ENCODE data around the gene KCNQ4.

The KCNQ4 gene

DNA sequence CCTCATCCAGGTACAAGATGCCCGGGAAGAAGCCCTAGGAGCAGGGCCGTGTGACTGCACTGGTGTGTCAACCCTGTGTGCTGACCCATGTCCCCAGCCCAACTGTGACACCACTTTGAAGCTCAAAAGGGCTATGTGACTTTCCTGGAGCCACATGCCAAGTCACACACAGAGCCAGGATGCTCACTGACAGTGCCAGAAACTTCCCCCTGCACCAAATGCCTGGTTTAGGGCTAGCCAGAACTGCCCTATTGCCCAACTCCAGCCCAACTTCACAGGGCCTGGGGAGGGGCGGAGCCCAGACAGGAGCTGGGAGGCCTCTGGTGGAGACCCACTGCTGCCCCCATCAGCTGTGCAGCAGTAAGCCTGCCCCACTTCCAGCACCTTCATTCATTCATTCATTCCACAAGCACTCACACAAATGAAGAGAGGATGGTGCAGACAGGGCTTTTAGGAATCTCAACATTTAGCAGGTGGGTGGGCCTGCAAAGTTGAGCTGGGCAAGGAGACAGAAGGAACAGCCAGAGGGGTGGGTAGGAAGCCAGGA, 36.7 kb downstream of the KCNQ4 start:
- DNase-seq (ENCODE audit: low read depth), result no peak

DNA sequence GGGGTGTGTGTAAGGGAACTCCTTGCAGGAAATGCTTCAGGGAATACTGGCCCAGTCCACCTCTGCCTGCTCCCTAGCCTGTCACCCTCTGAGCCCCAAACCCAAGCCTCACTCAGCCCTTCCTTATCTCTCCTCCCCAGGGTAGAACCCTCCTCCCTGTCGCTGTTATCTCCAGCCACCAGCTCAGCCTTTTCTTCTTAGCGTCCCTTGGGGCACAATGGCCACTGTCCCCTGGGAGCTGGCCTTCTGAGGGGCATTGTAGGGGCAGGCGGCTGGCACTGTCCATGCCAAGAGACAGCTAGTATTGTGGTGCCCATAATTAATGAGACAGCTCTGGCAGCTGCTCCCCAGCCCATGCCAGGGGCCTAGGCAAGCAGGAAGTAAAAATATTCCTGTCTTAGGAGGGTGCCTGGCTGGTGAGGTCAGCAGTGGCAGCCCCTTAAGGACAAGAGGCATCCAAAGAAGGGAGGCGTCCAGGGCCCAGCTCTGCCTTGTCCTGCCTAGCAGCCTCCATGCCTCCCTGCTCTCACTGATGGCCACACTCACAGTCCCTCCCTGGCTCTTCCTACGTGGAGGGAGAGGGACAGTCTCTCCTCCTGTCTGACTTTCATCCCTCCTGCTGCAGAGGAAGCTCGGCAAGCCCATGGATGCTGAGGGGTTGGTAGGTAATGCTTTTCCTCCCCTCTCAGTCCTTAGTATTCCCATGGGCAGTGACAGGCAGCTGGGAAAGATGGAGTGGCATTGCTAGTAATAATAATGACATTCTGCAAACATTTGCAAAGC, 37.5 kb downstream of the KCNQ4 start:
- no peak for DNase-seq (ENCODE audit: low read depth)

DNA sequence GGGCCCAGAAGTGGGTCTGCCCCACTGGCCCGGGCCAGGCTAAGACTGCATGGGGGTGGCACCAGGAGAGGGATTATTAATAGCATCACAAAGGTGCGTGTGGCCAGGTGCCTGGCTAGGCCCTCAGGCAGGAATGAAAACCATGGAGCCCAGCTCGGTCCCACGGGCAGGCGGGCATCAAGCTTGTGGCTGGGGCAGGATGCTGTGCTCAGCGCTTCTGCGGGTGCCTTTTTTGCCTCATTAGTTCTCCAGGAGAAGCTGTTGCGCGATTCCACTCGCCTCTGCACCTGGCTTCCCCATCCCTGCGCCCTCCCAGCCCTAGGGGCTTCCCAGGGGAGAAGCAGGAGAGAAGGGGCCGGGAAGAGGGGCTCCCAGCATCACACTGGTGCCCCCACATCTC, 39.3 kb downstream of the KCNQ4 start:
- DNase-seq (ENCODE audit: low read depth), result no peak

DNA sequence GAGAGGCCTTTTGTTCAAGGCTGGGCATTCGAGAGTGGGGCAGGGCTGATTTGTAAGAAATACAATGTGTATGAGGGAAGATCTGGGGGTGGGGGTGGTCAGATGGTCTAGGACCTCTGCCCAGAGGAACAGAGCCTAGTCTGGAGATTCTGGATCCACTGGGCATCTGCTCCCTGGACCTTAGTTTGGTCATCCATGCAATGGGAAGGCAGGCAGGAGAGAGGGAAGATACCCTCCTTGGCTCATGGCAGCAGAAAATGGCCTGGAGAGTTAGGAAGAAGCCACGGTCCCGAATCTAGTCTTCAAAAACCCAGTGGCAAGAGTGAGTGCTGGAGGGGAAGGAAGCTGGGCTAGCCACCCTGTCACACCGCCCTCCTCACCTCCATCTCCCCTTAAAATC, 39.8 kb downstream of the KCNQ4 start:
- DNase-seq (ENCODE audit: low read depth), result no peak

DNA sequence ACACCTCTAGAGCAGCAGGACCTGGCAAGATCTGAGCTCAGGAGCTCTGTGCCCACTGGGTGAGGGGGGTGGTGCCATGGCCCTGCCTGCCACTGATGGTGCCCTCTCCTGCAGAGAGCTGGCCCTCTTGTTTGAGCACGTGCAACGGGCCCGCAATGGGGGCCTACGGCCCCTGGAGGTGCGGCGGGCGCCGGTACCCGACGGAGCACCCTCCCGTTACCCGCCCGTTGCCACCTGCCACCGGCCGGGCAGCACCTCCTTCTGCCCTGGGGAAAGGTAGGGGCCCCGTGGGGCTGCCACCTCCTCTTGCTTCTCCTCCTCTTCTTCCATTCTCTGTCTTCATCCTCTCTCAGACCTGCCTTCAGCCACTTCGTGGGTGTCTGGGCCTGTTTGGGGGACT, 40.4 kb downstream of the KCNQ4 start:
- DNase-seq (ENCODE audit: low read depth), result no peak

DNA sequence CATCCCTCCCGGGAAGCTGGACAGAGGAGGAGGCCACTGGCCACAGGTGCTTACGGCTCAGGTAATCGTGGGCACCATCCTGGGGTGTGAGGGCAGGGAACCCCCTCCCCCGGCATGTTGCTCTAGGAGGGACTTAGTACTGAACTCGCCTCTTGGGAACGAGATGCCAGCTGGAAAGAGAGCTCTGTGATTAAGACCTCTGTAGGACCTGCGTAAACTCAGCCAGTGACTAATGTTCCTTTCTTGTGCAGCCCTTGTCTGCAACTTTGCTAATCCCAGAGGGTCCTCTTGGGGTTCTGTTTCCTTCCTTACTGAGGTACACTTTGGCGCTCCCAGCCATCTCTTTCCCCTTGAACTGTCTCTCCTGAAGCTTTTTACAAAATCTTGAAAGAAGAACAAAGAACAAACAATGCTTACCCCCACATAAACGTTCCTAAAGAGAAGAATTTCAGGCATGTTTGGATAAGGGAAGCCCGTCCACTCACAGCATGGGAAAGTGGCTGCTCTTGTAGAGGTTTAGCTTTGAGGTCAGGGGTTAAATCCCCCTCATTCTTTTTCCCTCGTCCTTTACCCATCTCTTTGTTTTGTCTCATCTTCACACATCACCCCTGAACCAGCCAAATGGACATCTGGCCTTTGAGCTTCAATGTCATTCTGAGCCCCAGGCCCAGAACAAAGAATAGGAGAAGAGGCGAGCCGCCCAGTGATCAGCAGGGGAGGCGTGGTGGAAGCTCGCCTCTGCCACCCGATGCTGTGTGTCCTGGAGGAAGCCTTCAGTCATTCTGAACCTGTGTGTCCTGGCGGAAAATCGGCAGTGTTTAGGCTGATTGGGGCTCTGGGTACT, 41.2 kb downstream of the KCNQ4 start:
- DNase-seq (ENCODE audit: low read depth), result peak; percentile 86

DNA sequence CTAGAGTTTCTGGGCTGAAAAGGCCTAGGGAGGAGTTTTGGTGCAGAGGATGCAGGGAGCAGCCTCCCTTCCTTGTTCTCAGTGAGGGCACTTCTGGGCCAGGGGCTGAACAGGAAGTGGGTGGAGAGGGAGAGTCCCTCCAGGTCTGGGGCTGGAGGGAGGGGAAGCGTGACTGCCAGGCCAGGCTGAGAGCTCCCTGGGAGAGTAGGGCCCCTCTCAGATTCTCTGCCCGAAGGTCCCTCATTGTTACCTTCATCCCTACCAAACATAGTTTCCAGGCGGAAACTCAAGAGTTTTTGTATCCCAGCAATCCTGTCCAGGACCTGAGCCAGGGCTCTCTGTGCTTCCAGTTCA, 41.8 kb downstream of the KCNQ4 start:
- no peak for DNase-seq (ENCODE audit: low read depth)

DNA sequence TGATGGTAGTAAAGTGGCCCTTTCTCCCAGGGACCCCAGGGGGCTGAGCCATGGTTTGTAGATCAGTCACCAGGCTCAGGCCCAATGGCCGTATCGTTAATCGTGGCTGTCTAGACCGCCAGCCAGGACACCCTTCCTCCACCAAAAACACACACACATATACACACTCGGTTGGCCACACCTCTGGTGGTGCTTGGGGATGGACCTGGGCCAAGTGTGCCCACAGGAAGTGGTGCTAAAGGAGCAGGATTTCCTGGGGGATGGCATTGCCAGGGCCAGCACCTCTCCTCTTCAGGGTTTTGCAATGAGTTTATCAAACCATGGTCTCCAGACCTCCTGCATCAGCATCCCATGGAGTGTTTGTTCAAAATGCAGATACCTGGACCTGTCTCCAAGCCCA, 42.4 kb downstream of the KCNQ4 start:
- no peak for DNase-seq (ENCODE audit: low read depth)

DNA sequence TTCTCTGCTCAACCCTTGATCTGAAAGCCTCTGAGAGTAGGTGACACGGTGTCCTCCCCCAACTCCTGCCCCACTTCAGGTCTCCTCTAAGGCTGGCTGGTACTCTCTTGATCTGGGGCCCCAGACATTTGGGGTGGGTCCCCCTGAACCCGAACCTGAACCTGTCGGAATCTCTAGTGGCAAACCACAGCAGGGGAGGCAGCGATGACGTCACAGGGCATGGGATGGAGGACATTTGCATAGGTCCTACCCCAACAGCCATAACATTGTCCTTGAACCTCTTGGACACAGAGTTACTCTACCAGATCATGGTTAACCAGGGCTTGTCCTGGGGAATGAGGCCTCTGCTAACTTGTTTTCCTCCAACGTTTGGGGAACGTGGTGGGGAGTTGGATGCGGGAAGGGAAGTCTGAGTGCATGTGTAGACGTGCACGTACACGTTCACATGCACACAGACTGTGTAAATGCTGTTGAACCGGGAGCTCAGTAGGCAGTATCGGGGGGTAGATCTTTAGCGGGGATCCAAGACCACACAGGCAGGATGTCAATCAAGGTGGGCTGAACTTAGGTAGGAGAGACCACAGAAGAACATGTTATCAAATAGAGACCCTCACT, 46.2 kb downstream of the KCNQ4 start:
- no peak for DNase-seq (ENCODE audit: low read depth)

DNA sequence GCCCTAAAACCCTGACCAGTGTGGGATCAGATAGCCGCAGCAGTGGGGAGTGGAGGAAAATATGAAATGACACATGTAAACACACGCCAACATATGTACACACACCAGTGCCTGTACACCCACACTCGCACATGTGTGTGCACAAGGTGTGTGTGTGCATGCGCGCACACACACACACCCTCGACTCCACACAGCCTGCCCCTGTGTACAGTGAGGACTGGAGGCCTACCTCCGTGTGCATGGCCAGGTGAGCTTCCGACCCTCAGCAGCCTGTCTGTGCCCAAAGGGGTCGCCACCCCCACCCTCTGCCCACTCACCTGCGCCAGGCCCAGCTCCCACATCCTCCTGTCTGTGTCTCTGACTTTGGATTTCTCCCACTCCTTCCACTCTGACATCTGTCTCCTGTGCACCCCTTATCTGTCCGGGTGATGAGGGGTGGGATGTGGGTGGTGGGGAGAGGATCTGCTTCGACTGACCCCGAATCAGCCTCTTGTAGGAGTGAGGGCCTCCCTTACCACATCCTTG, 46.9 kb downstream of the KCNQ4 start:
- DNase-seq (ENCODE audit: low read depth), result no peak

DNA sequence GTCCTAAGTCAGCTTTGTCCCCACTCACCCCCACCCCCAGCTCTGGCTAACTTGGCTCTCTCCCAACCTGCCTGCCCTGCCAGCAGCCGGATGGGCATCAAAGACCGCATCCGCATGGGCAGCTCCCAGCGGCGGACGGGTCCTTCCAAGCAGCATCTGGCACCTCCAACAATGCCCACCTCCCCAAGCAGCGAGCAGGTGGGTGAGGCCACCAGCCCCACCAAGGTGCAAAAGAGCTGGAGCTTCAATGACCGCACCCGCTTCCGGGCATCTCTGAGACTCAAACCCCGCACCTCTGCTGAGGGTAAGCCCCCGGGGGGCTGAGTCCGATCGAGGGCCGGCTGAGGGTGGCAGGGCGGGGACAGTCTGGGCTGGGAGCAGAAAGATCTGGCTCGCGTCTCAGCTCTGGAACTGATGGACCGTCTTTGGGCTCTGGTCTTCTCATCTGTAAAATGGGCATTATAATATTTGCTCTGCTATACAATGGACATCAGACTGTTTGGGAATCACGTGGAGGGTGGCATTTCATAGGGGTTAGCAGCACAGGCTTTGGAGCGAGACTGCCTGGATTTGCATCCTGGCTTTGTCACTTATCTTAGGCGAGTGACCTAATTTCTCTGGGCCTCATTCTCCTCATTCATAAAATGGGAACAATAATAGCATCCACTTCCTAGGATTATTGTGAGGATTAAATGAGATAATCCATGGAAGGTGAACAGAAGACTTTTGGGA, 47.6 kb downstream of the KCNQ4 start:
- no peak for DNase-seq (ENCODE audit: low read depth)

DNA sequence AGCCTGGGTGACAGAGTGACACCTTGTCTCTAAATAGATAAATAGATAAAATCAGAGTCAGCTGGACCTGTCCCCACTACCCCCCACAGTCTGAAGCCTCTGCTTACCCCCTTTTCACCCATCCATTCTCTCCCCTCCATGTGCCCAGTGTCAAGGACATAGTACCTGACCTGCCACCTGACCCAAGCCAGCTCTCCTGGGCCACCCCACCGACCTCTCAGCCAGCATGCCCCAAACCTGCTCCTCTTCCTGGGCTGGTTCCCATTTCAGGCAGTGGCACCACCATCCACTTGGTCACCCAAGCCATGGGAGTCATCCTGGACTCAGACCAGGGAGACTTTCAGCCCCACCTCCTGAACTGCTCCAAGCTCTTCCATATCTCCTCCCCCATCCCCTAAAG, 50.4 kb downstream of the KCNQ4 start:
- DNase-seq (ENCODE audit: low read depth), result no peak

DNA sequence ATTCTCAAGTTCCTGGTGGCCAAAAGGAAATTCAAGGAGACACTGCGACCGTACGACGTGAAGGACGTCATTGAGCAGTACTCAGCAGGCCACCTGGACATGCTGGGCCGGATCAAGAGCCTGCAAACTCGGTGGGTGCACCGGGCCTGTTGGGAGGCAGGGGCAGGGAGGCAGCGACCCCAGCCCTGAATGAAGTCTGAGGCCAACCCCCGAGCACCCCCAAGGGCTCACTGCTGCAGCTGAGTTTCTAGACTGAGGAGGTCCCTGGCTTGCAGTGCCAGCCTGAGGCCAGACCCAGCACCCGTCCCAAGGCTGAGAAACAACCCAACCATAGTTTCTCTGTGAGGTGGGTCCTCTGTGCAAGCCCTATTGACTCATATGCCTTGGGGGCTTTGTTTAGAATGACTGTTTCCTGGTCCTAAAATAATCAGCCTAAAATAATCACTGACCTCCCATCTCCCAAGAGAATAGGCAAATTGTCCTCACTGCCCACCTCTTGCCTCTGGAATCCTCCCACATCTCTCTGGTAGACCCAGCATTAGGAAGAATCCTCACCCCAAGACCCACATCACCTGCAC, 51.5 kb downstream of the KCNQ4 start:
- no peak for DNase-seq (ENCODE audit: low read depth)

DNA sequence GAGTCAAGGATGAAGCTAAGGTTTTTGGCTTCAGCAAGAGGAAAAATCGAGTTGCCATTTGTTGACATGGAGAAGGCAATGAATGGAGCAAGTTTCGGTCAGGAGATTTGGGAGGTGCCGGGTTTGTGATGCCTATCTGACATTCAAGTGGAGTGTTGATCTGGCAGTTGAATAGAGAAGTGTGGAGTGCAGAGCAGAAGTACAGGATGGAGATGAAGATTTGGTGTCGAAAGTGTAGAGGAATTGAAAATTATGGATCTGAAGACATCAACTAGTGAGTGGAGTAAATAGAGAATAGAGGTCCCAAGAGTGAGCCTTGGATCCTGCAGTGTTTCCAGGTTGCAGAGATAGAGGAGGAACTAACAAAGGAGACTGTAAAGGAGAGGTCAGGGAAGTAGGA, 52.7 kb downstream of the KCNQ4 start:
- no peak for DNase-seq (ENCODE audit: low read depth)

DNA sequence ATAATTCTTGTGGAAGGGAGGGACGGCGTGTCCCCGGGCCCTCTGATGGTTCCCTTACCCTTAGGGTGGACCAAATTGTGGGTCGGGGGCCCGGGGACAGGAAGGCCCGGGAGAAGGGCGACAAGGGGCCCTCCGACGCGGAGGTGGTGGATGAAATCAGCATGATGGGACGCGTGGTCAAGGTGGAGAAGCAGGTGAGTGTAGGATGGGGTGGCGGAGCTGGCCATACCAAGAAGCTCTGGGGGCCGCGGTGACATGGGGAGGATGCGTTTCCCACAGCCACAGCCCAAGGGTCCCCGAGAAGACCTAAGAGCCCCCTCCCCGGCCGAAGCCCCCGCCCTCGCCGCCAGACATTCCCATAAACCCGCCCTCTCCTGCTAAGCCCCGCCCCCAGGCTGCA, 54.0 kb downstream of the KCNQ4 start:
- no peak for DNase-seq (ENCODE audit: low read depth)

DNA sequence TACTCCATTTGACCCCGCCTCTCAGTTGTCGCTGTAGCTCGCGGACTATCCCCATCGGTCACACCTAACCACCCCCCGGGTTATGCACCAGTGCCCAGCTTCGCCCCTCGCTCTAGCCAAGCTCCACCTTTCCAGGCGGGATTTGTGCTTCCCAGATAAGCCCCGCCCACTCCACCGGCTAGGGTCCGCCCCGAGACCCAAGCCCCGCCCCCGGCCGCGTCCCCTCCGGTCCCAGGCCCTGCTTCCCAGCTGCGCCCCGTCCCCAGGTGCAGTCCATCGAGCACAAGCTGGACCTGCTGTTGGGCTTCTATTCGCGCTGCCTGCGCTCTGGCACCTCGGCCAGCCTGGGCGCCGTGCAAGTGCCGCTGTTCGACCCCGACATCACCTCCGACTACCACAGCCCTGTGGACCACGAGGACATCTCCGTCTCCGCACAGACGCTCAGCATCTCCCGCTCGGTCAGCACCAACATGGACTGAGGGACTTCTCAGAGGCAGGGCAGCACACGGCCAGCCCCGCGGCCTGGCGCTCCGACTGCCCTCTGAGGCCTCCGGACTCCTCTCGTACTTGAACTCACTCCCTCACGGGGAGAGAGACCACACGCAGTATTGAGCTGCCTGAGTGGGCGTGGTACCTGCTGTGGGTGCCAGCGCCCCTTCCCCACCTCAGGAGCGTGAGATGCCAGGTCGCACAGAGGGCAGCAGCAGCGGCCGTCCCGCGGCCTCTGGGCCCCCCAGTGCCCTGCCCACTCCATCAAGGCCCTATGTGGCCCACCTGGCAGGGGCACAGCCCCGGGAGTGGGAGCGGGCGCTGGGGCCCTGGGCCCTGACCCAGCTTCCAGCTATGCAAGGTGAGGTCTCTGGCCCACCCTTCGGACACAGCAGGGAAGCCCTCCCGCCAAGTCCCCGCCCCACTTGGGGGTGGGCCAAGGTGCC, 54.7 kb downstream of the KCNQ4 start:
- no peak for DNase-seq (ENCODE audit: low read depth)

DNA sequence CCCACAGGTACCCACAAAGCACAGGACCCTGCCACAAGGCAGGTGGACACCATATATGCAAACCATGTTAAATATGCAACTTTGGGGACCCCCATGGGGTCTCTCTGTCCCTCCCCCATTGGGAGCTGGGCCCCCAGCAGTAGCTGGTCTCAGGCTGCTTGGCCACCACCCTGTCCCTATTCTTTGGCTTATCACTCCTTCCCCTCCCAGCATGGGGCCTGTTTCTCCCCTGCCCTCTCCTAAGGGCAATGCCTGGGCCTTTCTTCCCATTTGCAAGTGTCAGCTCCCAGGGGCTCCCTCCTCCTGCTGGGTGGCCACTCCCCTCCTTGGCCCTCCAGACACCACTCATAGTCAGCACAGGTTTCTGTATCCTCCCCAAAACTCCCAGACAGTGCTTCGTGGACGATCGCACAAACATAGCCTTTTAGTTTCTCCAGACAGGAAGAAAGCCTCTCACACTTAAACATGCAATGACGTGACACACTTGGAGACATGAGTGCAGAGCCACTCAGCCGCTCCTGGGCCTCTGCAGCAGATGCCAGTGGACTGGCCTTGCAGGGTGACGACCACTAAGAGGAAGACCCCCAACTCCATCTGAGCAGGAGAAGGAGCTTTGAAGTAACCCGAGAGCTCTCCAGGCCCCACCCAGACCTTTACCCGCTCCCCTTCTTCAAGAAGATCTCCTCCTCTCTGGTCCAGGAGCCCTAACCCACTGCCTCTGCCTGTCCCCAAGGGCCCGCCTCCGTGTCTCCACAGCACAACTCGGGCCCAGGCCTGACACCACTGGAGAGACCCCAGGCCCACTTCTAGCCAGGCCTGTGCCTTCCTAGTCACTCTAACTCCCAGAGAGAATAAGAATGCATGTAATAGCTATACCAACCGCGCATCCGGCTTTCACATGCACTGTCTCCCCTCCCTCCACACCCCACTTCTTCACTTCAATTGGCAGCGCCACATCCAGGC, 55.7 kb downstream of the KCNQ4 start:
- DNase-seq (ENCODE audit: low read depth), result no peak

DNA sequence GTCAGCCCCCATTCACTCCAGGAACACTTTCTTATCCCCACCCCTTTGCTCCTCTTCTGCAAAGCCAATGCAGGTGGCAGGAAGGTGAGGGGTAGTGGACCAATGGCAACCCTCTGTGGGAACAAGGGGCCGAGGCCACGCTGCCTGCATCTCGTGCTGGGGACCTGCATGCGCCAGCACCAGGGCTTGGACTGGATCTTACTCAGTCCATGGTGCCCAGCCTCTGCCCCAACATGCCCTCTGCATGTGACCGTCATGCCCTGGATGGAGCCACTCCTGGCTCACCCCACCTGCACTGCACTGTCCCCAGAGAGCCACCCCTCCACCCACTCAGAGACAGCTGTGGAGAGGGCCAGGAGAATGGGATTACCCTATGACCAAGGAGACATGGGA, 56.4 kb downstream of the KCNQ4 start:
- no peak for DNase-seq (ENCODE audit: low read depth)
